ENCODE data around the gene SLC20A1. TPM values are rescaled to one million over a fixed set of nuclear protein-coding genes. Genes with fewer than 3 reads are reported as not detected.
"Not testable (repeated sequence)": the region's sequence is repeated elsewhere in the genome, so short reads cannot be mapped to it uniquely, and the experiment has no call there.

SLC20A1 gene
- total and polyA plus RNA-seq, 2 of the 4 experiments (the other 2 are of a cell fraction) = 93.6 to 94.1 TPM

DNA sequence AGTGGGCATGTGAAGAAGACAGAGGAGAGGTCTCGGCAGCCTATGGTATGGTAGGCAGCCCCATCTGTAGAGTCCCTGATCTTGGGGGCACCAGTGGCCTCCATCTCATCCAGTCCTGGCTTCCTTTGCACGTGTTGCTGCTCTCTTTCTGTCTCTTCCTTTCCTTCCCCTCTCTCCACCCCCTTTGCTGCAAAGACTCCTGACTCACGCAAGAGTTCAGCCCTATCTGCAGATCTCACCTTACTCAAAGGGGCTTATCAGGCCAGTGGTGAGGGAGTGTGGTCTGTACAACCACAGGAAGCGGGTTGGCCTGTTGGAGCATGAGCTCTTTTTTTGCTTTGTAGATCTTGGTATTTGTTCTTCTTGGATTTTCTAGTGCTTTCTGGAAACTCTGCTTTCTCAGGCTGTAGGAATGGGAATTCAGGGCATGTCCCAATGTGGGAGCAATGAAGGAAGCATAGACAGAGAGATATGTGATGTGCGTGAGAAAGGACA is 60.5 kb downstream of the SLC20A1 start:
- Histone ChIP-seq H2AK9ac (replicated peaks; ENCODE audit: low read depth, low read length, poor library complexity) (no peak overlapping the region), H4K91ac (ENCODE audit: insufficient read depth, low read depth, low read length) (no peak overlapping the region), H3K9me3 (ENCODE audit: control insufficient read depth, insufficient read depth, low read length) (no peaks in the 10 kb centered on the region), H4K8ac (ENCODE audit: low read depth in 2 of 2, low read length in 2 of 2) (no peak overlapping the region), H3K27ac (ENCODE audit: insufficient read depth, low read length) (no peak overlapping the region), H2BK5ac (ENCODE audit: low read depth, low read length, poor library complexity, severe bottlenecking) (no peak overlapping the region), H2AK5ac (ENCODE audit: low read depth, low read length) (no peak overlapping the region), H2BK15ac (ENCODE audit: low read depth, low read length) (no peak overlapping the region), H3K27me3 (ENCODE audit: control insufficient read depth, insufficient read depth, low read length) (peaks cover 3% of the 10 kb centered on the region; the same call in 1 of the 2 replicates), H2BK120ac (ENCODE audit: low read depth, low read length) (no peak overlapping the region), H2AFZ (replicated peaks; ENCODE audit: low read length, poor library complexity) (peak overlapping the region; percentile 78), H3K4me2 (ENCODE audit: low read depth, low read length) (no peak overlapping the region), H3K4me3 (ENCODE audit: insufficient read depth, low read depth, low read length) (no peak overlapping the region), H3K36me3 (ENCODE audit: control insufficient read depth, insufficient read depth, low read length) (no peaks in the 10 kb centered on the region), H3K79me1 (ENCODE audit: low read depth in 1 of 2, low read length in 2 of 2) (no peaks in the 10 kb centered on the region), H3K9ac (ENCODE audit: low read depth, low read length) (no peak overlapping the region), H3K23ac (ENCODE audit: low read depth, low read length) (no peak overlapping the region), H3K9me1 (ENCODE audit: insufficient read depth, low read length) (no peaks in the 10 kb centered on the region), H3K14ac (replicated peaks; ENCODE audit: low read depth, low read length) (no peak overlapping the region), H3K4ac (ENCODE audit: low read depth, low read length) (no peak overlapping the region), H3K56ac (ENCODE audit: extremely low read depth, insufficient read depth, low read length) (no peak overlapping the region), H3K4me1 (ENCODE audit: control insufficient read depth, insufficient read depth, low read length) (0 out of 2 replicates have a peak, but pooled peaks cover 4% of the 10 kb centered on the region), H4K5ac (ENCODE audit: low read depth, low read length) (no peak overlapping the region), H2BK20ac (ENCODE audit: low read depth, low read length) (no peak overlapping the region), H3K18ac (ENCODE audit: low read depth, low read length) (no peak overlapping the region), H4K20me1 (ENCODE audit: insufficient read depth, low read length) (no peaks in the 10 kb centered on the region)
- ChIA-PET CTCF (interaction anchor here (0.5 kb wide), 1 partner anchor 29 kb away, joined by 3 read pairs; no protein-coding TSS in a partner anchor), POLR2A (ENCODE audit: unreplicated experiment) (no interaction called here)
- dilution Hi-C loops (cut with HindIII; ENCODE audit: low sequenced_read_pairs, unreplicated experiment) (no loop called here), intact Hi-C loops (cut with micrococcal nuclease) (no loop called here), in situ Hi-C loops (cut with MboI; ENCODE audit: low sequenced_read_pairs) (no loop called here)
- peak; percentile 60; the same call in 1 of the 2 replicates for ATAC-seq (ENCODE audit: low read depth)
- TF ChIP-seq BHLHE40 (IDR thresholded peaks at IDR 0.05; ENCODE audit: low read depth, low read length) (peak; percentile 14; the same call in 1 of the 2 replicates), POLR2A (IDR thresholded peaks at IDR 0.05; ENCODE audit: low read depth, low read length) (no peak)
- no CpG with 5 or more reads among the region's 5 CpGs for WGBS, 2 experiments (ENCODE audit: extremely low coverage in 2 of 2, insufficient read length in 1 of 2)
- DNase-seq = peak; percentile 79
- no TSS peak for BruUV-seq (replicated peaks)

DNA sequence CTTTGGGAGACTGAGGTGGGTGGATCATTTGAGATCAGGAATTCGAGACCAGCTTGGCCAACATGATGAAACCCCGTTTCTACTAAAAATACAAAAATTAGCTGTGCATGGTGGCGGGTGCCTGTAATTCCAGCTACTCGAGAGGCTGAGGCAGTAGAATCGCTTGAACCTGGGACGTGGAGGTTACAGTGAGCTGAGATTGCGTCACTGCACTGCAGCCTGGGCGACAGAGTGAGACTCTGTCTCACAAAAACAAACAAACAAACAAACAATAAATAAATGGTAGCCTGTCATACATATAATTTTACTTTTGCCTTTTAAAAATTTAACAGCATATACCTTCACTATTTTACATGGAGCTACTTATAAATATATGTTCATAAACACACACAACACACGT is 61.2 kb downstream of the SLC20A1 start:
- H3K4ac ChIP-seq (ENCODE audit: low read depth, low read length); H3K23ac ChIP-seq (ENCODE audit: low read depth, low read length); H4K91ac ChIP-seq (ENCODE audit: insufficient read depth, low read depth, low read length); H3K18ac ChIP-seq (ENCODE audit: low read depth, low read length); POLR2A ChIA-PET (ENCODE audit: unreplicated experiment); H2AK9ac ChIP-seq (replicated peaks; ENCODE audit: low read depth, low read length, poor library complexity); H4K8ac ChIP-seq (ENCODE audit: low read depth in 2 of 2, low read length in 2 of 2); H3K27me3 ChIP-seq (ENCODE audit: control insufficient read depth, insufficient read depth, low read length); H3K14ac ChIP-seq (replicated peaks; ENCODE audit: low read depth, low read length); H2BK120ac ChIP-seq (ENCODE audit: low read depth, low read length); BruUV-seq (replicated peaks); H3K36me3 ChIP-seq (ENCODE audit: control insufficient read depth, insufficient read depth, low read length); H3K79me1 ChIP-seq (ENCODE audit: low read depth in 1 of 2, low read length in 2 of 2); H3K4me2 ChIP-seq (ENCODE audit: low read depth, low read length); H3K9ac ChIP-seq (ENCODE audit: low read depth, low read length); H3K4me3 ChIP-seq (ENCODE audit: insufficient read depth, low read depth, low read length); H2AK5ac ChIP-seq (ENCODE audit: low read depth, low read length); ATAC-seq (ENCODE audit: low read depth); H4K5ac ChIP-seq (ENCODE audit: low read depth, low read length); H2BK5ac ChIP-seq (ENCODE audit: low read depth, low read length, poor library complexity, severe bottlenecking); H3K56ac ChIP-seq (ENCODE audit: extremely low read depth, insufficient read depth, low read length); H4K20me1 ChIP-seq (ENCODE audit: insufficient read depth, low read length); CTCF ChIA-PET; H3K27ac ChIP-seq (ENCODE audit: insufficient read depth, low read length); in situ Hi-C loops (cut with MboI; ENCODE audit: low sequenced_read_pairs); dilution Hi-C loops (cut with HindIII; ENCODE audit: low sequenced_read_pairs, unreplicated experiment); DNase-seq; H2BK15ac ChIP-seq (ENCODE audit: low read depth, low read length); H3K9me1 ChIP-seq (ENCODE audit: insufficient read depth, low read length); H2BK20ac ChIP-seq (ENCODE audit: low read depth, low read length); intact Hi-C loops (cut with micrococcal nuclease); H3K9me3 ChIP-seq (ENCODE audit: control insufficient read depth, insufficient read depth, low read length); H2AFZ ChIP-seq (replicated peaks; ENCODE audit: low read length, poor library complexity); H3K4me1 ChIP-seq (ENCODE audit: control insufficient read depth, insufficient read depth, low read length): not testable (repeated sequence)
- 73% methylated on average over 3 of the region's 9 CpGs; no CpG with 5 or more reads in 1 of the 2 experiments for WGBS, 2 experiments (ENCODE audit: extremely low coverage in 2 of 2, insufficient read length in 1 of 2)
